GM23248 (cell line): Measurements from ENCODE around the gene TUSC2. TPM values are rescaled to one million over a fixed set of nuclear protein-coding genes. Genes with fewer than 3 reads are reported as not detected.

Source experiments
- DNase-seq: peaks from one replicate; pipeline ENCODE4 v3.0.0-alpha.2; 2015
- H2AFZ ChIP-seq: fragments of 200-600 bp; sonication (generic); 2 replicates; pipeline ENCODE4 v1.6.1; 2016; ENCODE audit warnings: antibody characterized with exemption
- H3F3A ChIP-seq: fragments of 200-600 bp; sonication (generic); 2 replicates; pipeline ENCODE4 v1.6.1; 2016; ENCODE audit warnings: mild to moderate bottlenecking, antibody characterized with exemption, mixed run types; ENCODE audit not compliant: insufficient read depth
- H3K27ac ChIP-seq: fragments of 200-600 bp; sonication (generic); 2 replicates; pipeline ENCODE4 v1.5.1; 2016; ENCODE audit warnings: mild to moderate bottlenecking
- H3K27me3 ChIP-seq: fragments of 200-600 bp; sonication (generic); replicated peaks from 2 replicates; pipeline ENCODE4 v1.6.1; 2016; ENCODE audit warnings: mild to moderate bottlenecking; ENCODE audit not compliant: insufficient read depth
- H3K36me3 ChIP-seq: fragments of 200-600 bp; sonication (generic); 2 replicates; pipeline ENCODE4 v1.6.1; 2016; ENCODE audit warnings: low read depth, mild to moderate bottlenecking
- H3K4me1 ChIP-seq: fragments of 200-600 bp; sonication (generic); 2 replicates; pipeline ENCODE4 v1.6.1; 2016; ENCODE audit warnings: mild to moderate bottlenecking; ENCODE audit not compliant: insufficient read depth
- H3K4me2 ChIP-seq: fragments of 200-600 bp; sonication (generic); one replicate; pipeline ENCODE4 v1.6.1; 2016; ENCODE audit warnings: mild to moderate bottlenecking; ENCODE audit not compliant: unreplicated experiment
- H3K4me3 ChIP-seq: fragments of 200-600 bp; sonication (generic); 2 replicates; pipeline ENCODE4 v1.5.1; 2016; ENCODE audit warnings: mild to moderate bottlenecking
- H3K79me2 ChIP-seq: fragments of 200-600 bp; sonication (generic); 2 replicates; pipeline ENCODE4 v1.6.1; 2016; ENCODE audit warnings: mild to moderate bottlenecking; ENCODE audit not compliant: insufficient read depth
- H3K9ac ChIP-seq: fragments of 200-600 bp; sonication (generic); 2 replicates; pipeline ENCODE4 v1.6.1; 2016; ENCODE audit warnings: mild to moderate bottlenecking
- H3K9me2 ChIP-seq: fragments of 200-600 bp; sonication (generic); 2 replicates; pipeline ENCODE4 v1.6.1; 2016; ENCODE audit warnings: mixed run types, mild to moderate bottlenecking, moderate library complexity; ENCODE audit not compliant: insufficient read depth
- H3K9me3 ChIP-seq: fragments of 200-600 bp; sonication (generic); one replicate; pipeline ENCODE4 v1.6.1; 2017; ENCODE audit warnings: low read depth
- H4K20me1 ChIP-seq: fragments of 200-600 bp; sonication (generic); 2 replicates; pipeline ENCODE4 v1.6.0; 2016; ENCODE audit not compliant: insufficient read depth
- EZH2 ChIP-seq: fragments of 200-600 bp; sonication (generic); IDR thresholded peaks from 2 replicates; pipeline ENCODE4 v1.6.1; 2018; ENCODE audit warnings: antibody characterized with exemption, mild to moderate bottlenecking; ENCODE audit not compliant: insufficient read depth, poor library complexity, severe bottlenecking
- EZH2phosphoT487 ChIP-seq: fragments of 200-600 bp; sonication (generic); IDR thresholded peaks from 2 replicates; pipeline ENCODE4 v1.6.1; 2018; ENCODE audit warnings: antibody characterized with exemption, moderate library complexity, mild to moderate bottlenecking, low read depth; ENCODE audit not compliant: insufficient read depth
- WGBS, 2 experiments: methylation state at CpG; one replicate each; pipeline ENCODE4 v1.1.6; 2015 to 2017; ENCODE audit warnings: low lambda C conversion rate in 2 of 2, low coverage in 1 of 2; ENCODE audit errors: missing lambda C conversion rate in 2 of 2; 5-methylcytosine and 5-hydroxymethylcytosine counted together
- in situ Hi-C: fragments of 300-500 bp; cut with MboI; formaldehyde crosslinking; loops from 2 replicates; pipeline ENCODE4 v1.15.0; 2020
- polyA plus RNA-seq: library from polyadenylated mRNA; unstranded; fragments of >200 nt; fragmentation: Nextera tagmentation; extraction: Ambion mirVana; gene quantifications from 2 replicates; pipeline ENCODE4 v1.2.1, GENCODE V29; 2016
- total RNA-seq: library from RNA; depleted of rRNA; stranded (reverse); fragments of >200 nt; shearing (Covaris generic); gene quantifications from 2 replicates; pipeline ENCODE4 v1.2.3, GENCODE V29; 2014

TUSC2 gene
- total and polyA plus RNA-seq, 2 experiments from 2014 or later = 32.5 to 46.5 TPM

DNA sequence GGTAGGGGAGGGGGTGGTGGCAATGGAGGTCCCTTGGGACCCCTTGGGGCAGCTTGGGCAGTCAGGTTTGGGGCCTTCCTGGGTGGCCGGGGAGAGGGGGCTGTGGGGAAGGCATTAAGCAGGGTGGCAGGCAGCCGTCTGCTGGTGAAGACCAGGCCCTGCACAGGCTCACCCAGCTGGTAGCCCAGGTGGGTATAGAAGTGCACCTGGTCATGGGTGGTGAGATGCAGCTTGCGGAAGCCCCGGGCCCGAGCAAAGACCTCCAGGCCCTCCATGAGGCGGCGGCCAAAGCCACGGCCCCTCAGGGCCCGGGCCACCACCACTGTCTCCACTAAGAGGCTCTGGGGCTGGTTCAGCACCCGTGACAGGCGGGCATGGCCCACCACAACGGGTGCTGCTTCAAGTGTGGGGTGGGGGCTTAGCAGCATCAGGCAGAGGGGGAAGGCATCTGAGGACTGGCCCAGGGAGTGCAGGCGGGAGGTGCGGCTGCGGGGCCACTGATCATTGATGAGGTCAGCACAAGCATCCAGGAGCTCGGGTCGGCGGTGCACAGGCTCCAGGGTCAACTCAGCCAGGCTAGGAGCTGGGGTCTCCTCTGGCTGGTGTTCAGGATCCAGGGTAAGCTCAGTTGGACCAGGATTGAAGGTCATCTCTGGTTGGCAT lies 31.2 kb downstream of the TUSC2 start:
- no peak for TF ChIP-seq EZH2
- no peak for TF ChIP-seq EZH2phosphoT487
- Histone ChIP-seq H3K36me3 (no peaks in the 10 kb centered on the region), H3K27me3 (no peaks in the 10 kb centered on the region), H3K27ac (no peak overlapping the region), H3K9ac (no peak overlapping the region), H4K20me1 (no peaks in the 10 kb centered on the region), H3K4me2 (no peak overlapping the region), H3K4me1 (peaks cover 16% of the 10 kb centered on the region), H3K4me3 (no peak overlapping the region), H3K9me2 (no peaks in the 10 kb centered on the region), H2AFZ (no peak overlapping the region), H3K79me2 (peaks cover 4% of the 10 kb centered on the region), H3K9me3 (no peaks in the 10 kb centered on the region), H3F3A (peaks cover 11% of the 10 kb centered on the region)
- WGBS, 2 experiments = 85 to 91% methylated on average over 14 to 18 of the region's 18 CpGs
- in situ Hi-C loops = no loop called here
- no peak for DNase-seq

DNA sequence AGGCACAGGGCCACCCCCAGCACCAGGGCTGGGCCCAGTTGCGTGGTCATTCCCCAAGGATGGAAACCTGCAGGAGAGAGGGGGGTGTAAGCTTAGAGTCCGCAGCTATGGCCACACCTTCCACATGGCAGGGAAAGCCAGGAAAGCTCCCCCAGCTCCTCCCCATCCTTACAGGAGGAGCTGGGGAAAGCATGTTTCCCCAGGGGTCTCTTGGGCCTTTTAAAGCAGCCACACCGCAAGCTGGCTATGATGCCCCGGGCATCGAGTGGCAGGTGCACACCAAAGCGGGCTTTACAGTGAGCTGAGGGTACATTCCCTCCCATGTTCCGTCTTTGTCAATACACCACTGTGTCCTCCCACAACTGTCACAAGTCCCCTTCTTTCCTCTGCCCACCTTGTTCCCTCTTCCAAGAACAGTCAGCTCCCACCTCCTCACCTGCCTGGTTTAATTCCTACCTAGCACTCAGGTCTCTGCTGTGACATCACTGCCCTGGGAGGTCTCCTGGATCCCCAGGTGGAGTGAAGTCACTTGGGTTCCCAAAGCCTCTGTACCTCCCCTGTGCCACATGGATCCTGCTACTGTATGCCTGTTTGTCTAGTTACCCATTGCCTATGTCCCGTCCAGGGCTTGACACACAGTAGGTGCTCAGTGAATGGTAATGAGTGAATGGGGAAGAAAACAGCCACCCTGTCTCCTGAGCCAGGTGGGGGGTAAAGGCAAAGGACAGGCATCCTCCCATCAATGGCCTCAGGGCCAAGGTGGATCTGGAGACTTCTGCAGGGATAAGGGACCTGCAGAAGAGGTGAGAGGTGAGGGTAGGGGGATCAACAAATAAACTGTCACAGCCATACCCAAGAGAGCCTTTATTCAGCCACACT lies 32.2 kb downstream of the TUSC2 start:
- in situ Hi-C loops = no loop called here
- H3K9ac ChIP-seq = no peak overlapping the region
- no peaks in the 10 kb centered on the region for H3K9me2 ChIP-seq
- H4K20me1 ChIP-seq = no peaks in the 10 kb centered on the region
- no peak overlapping the region for H3K27ac ChIP-seq
- peaks cover 11% of the 10 kb centered on the region for H3F3A ChIP-seq
- H3K9me3 ChIP-seq = no peaks in the 10 kb centered on the region
- TF ChIP-seq EZH2 (no peak), EZH2phosphoT487 (no peak)
- H3K4me3 ChIP-seq = no peak overlapping the region
- no peak overlapping the region for H2AFZ ChIP-seq
- WGBS, 2 experiments = 72 to 73% methylated on average over 8 of the region's 8 CpGs
- no peak overlapping the region for H3K4me2 ChIP-seq
- H3K36me3 ChIP-seq = no peaks in the 10 kb centered on the region
- no peak for DNase-seq
- peaks cover 16% of the 10 kb centered on the region for H3K4me1 ChIP-seq
- peaks cover 14% of the 10 kb centered on the region for H3K79me2 ChIP-seq
- H3K27me3 ChIP-seq = no peaks in the 10 kb centered on the region

DNA sequence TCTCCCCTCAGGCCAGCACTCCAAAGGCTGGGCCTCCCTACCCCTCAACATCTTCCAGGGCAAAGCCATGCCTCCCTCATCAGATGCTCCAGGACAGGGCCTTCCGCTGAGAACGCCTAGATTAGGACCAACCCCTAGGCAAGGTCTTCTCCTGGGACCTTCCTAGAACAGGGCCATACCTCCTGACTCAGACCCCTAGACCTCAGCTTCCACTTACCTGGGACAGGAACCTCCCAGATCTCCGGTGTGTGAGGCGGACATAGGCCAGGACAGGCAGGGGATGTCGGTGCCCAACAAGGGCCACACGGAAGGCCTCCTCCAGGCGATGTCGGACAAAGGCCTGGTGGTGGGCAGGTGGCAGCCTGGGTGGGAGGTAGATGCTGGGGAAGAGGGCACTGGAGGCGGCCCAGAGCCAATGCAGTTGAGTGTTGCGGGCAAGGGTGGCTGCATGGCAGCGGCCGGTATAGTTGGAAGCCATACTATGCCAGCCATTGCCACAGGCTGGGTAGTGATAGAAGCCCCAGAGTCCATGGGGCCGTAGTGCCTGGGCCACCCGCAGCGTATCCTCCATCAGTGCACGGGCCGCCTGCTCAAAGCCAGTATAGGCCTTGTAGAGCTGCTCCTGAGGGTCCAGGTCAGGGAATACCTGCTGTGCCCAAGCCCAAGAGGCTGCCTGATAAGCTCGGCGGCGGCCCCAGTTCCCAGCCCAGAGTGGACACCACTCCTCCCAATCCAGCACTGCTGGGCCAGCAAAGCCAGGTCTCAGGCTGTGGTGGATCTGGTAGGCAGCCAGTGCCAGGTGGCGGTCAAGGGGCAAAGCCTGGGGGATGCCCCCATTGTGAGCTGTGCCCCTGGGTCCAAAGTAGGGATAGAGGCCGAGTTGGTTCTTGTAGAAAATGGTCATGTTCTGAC lies 33.3 kb downstream of the TUSC2 start:
- no peak overlapping the region for H3K9ac ChIP-seq
- TF ChIP-seq EZH2phosphoT487 (no peak), EZH2 (no peak)
- no peak overlapping the region for H3K4me3 ChIP-seq
- H3F3A ChIP-seq = peaks cover 2% of the 10 kb centered on the region; the same call in 1 of the 2 replicates
- H3K9me2 ChIP-seq = no peaks in the 10 kb centered on the region
- no peak overlapping the region for H2AFZ ChIP-seq
- H3K27me3 ChIP-seq = no peaks in the 10 kb centered on the region
- in situ Hi-C loops = no loop called here
- H3K4me1 ChIP-seq = peaks cover 6% of the 10 kb centered on the region
- no peaks in the 10 kb centered on the region for H3K9me3 ChIP-seq
- H4K20me1 ChIP-seq = no peaks in the 10 kb centered on the region
- no peak overlapping the region for H3K27ac ChIP-seq
- no peak overlapping the region for H3K4me2 ChIP-seq
- WGBS, 2 experiments = 86 to 87% methylated on average over 20 to 22 of the region's 22 CpGs
- H3K79me2 ChIP-seq = peaks cover 23% of the 10 kb centered on the region
- no peak for DNase-seq
- H3K36me3 ChIP-seq = no peaks in the 10 kb centered on the region

DNA sequence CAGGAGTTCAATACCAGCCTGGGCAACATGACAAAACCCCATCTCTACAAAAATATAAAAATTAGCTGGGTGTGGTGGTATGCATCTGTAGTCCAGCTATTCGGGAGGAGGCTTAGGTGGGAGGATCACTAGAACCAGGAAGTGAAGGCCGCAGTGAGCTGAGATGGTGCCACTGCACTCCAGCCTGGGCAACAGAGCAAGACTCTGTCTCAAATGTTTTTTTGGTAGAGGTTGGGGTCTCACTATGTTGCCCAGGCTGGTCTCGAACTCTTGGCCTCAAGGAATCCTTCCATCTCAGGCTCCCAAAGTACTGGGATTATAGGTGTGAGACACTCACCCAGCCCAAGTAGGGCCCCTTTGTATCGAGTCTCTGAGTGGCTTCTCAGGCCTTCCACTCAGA lies 33.9 kb downstream of the TUSC2 start:
- no peaks in the 10 kb centered on the region for H4K20me1 ChIP-seq
- H3K9ac ChIP-seq = no peak overlapping the region
- H3K27me3 ChIP-seq = no peaks in the 10 kb centered on the region
- TF ChIP-seq EZH2 (no peak), EZH2phosphoT487 (no peak)
- in situ Hi-C loops = no loop called here
- no peak for DNase-seq
- peaks cover 5% of the 10 kb centered on the region for H3K4me1 ChIP-seq
- H3K4me2 ChIP-seq = no peak overlapping the region
- H3K79me2 ChIP-seq = peaks cover 28% of the 10 kb centered on the region
- no peak overlapping the region for H2AFZ ChIP-seq
- no peak overlapping the region for H3K4me3 ChIP-seq
- no peaks in the 10 kb centered on the region; the same call in 1 of the 2 replicates for H3K36me3 ChIP-seq
- no peaks in the 10 kb centered on the region for H3F3A ChIP-seq
- H3K9me2 ChIP-seq = no peaks in the 10 kb centered on the region
- no peaks in the 10 kb centered on the region for H3K9me3 ChIP-seq
- no peak overlapping the region for H3K27ac ChIP-seq
- 80 to 90% methylated on average over 4 of the region's 4 CpGs for WGBS, 2 experiments
